Ectodermal cell (in vitro differentiated cells): ENCODE data around the gene MRPS34.

Experiments
- H3K27ac ChIP-seq: 2 replicates; pipeline ENCODE4 v1.7.0; 2013; ENCODE audit warnings: mild to moderate bottlenecking, low read depth, low read length; ENCODE audit not compliant: insufficient read depth, poor library complexity, severe bottlenecking
- H3K27me3 ChIP-seq: 2 replicates; pipeline ENCODE4 v1.7.0; 2013; ENCODE audit warnings: mild to moderate bottlenecking, low read length; ENCODE audit not compliant: insufficient read depth, control insufficient read depth, poor library complexity, severe bottlenecking
- H3K36me3 ChIP-seq: one replicate; pipeline ENCODE4 v1.7.0; 2013; ENCODE audit warnings: low read length; ENCODE audit not compliant: control insufficient read depth, insufficient read depth
- H3K4me1 ChIP-seq: one replicate; pipeline ENCODE4 v1.7.0; 2013; ENCODE audit warnings: low read length; ENCODE audit not compliant: control insufficient read depth, insufficient read depth
- H3K4me3 ChIP-seq: 2 replicates; pipeline ENCODE4 v1.7.0; 2013; ENCODE audit warnings: low read depth, low read length, control low read depth; ENCODE audit not compliant: insufficient read depth
- H3K9me3 ChIP-seq: 2 replicates; pipeline ENCODE4 v1.7.0; 2013; ENCODE audit warnings: mild to moderate bottlenecking, low read length, moderate library complexity; ENCODE audit not compliant: control insufficient read depth
- WGBS, 2 experiments: methylation state at CpG; one replicate each; pipeline ENCODE4 v1.1.7; 2013; ENCODE audit warnings: missing lambda C conversion rate in 2 of 2; 5-methylcytosine and 5-hydroxymethylcytosine counted together

The MRPS34 gene

GRCh38 chr16:1762196-1762878 is 10.6 kb downstream of the MRPS34 start:
- WGBS, 2 experiments, result 93 to 95% methylated on average over 30 of the region's 30 CpGs
- H3K27me3 ChIP-seq, result no peaks in the 10 kb centered on the region
- H3K4me3 ChIP-seq, result no peak overlapping the region
- H3K4me1 ChIP-seq, result peaks cover 5% of the 10 kb centered on the region
- H3K9me3 ChIP-seq, result no peaks in the 10 kb centered on the region
- no peak overlapping the region for H3K27ac ChIP-seq
- peaks cover 22% of the 10 kb centered on the region for H3K36me3 ChIP-seq

- Histone ChIP-seq H3K36me3 (peaks cover 19% of the 10 kb centered on the region), H3K9me3 (no peaks in the 10 kb centered on the region), H3K27ac (no peak overlapping the region), H3K4me3 (no peak overlapping the region), H3K4me1 (peaks cover 5% of the 10 kb centered on the region), H3K27me3 (no peaks in the 10 kb centered on the region)
- 94 to 97% methylated on average over 15 of the region's 15 CpGs for WGBS, 2 experiments
These were observed 11.2 kb downstream of the MRPS34 start for GRCh38 chr16:1761751-1762150.

- H3K27ac ChIP-seq, result no peak overlapping the region
- no peak overlapping the region for H3K4me3 ChIP-seq
- H3K27me3 ChIP-seq, result no peaks in the 10 kb centered on the region
- 95 to 97% methylated on average over 15 of the region's 15 CpGs for WGBS, 2 experiments
- H3K9me3 ChIP-seq, result no peaks in the 10 kb centered on the region
- H3K4me1 ChIP-seq, result peaks cover 5% of the 10 kb centered on the region
- H3K36me3 ChIP-seq, result peaks cover 12% of the 10 kb centered on the region
These were observed 12.0 kb downstream of the MRPS34 start for GRCh38 chr16:1760911-1761310.

GRCh38 chr16:1759511-1759910 is 13.4 kb downstream of the MRPS34 start:
- Histone ChIP-seq H3K9me3 (no peaks in the 10 kb centered on the region), H3K27ac (no peak overlapping the region), H3K27me3 (no peaks in the 10 kb centered on the region), H3K4me1 (peaks cover 5% of the 10 kb centered on the region), H3K36me3 (peaks cover 3% of the 10 kb centered on the region), H3K4me3 (no peak overlapping the region)
- 94 to 95% methylated on average over 21 of the region's 21 CpGs for WGBS, 2 experiments

GRCh38 chr16:1758923-1759322 is 14.0 kb downstream of the MRPS34 start:
- H3K27ac ChIP-seq, result no peak overlapping the region
- no peak overlapping the region for H3K4me3 ChIP-seq
- H3K4me1 ChIP-seq, result peaks cover 5% of the 10 kb centered on the region
- H3K36me3 ChIP-seq, result peaks cover 3% of the 10 kb centered on the region
- WGBS, 2 experiments, result 94% methylated on average over 18 of the region's 18 CpGs
- no peaks in the 10 kb centered on the region for H3K27me3 ChIP-seq
- H3K9me3 ChIP-seq, result no peaks in the 10 kb centered on the region

- H3K4me3 ChIP-seq, result no peak overlapping the region
- no peak overlapping the region for H3K27ac ChIP-seq
- peaks cover 3% of the 10 kb centered on the region for H3K36me3 ChIP-seq
- 93 to 95% methylated on average over 36 to 37 of the region's 37 CpGs for WGBS, 2 experiments
- H3K4me1 ChIP-seq, result peaks cover 3% of the 10 kb centered on the region
- H3K27me3 ChIP-seq, result no peaks in the 10 kb centered on the region
- H3K9me3 ChIP-seq, result no peaks in the 10 kb centered on the region
These were observed 15.0 kb downstream of the MRPS34 start for GRCh38 chr16:1757714-1758461.

- Histone ChIP-seq H3K36me3 (peaks cover 8% of the 10 kb centered on the region), H3K9me3 (no peaks in the 10 kb centered on the region)
- WGBS, 2 experiments, result 94 to 96% methylated on average over 12 of the region's 12 CpGs
These were observed 18.7 kb downstream of the MRPS34 start for GRCh38 chr16:1754204-1754603.

GRCh38 chr16:1752853-1753252 is 20.1 kb downstream of the MRPS34 start:
- H3K9me3 ChIP-seq, result no peaks in the 10 kb centered on the region
- H3K36me3 ChIP-seq, result peaks cover 6% of the 10 kb centered on the region
- 93 to 94% methylated on average over 14 of the region's 14 CpGs for WGBS, 2 experiments
- no peak overlapping the region for H3K27ac ChIP-seq
- H3K27me3 ChIP-seq, result no peaks in the 10 kb centered on the region
- no peak overlapping the region for H3K4me3 ChIP-seq
- no peaks in the 10 kb centered on the region for H3K4me1 ChIP-seq

More at GRCh38 chr16:1754204-1754603, 18.7 kb downstream of the MRPS34 start:
- no peak overlapping the region for H3K4me3 ChIP-seq
- no peaks in the 10 kb centered on the region for H3K4me1 ChIP-seq
- no peaks in the 10 kb centered on the region for H3K27me3 ChIP-seq
- H3K27ac ChIP-seq, result no peak overlapping the region

GRCh38 chr16:1751946-1752345 is 21.0 kb downstream of the MRPS34 start:
- no peak overlapping the region for H3K27ac ChIP-seq
- WGBS, 2 experiments, result 96 to 97% methylated on average over 16 of the region's 16 CpGs
- no peak overlapping the region for H3K4me3 ChIP-seq

More at GRCh38 chr16:1751946-1752345, 21.0 kb downstream of the MRPS34 start:
- no peaks in the 10 kb centered on the region for H3K9me3 ChIP-seq
- H3K27me3 ChIP-seq, result no peaks in the 10 kb centered on the region
- peaks cover 8% of the 10 kb centered on the region for H3K36me3 ChIP-seq
- no peaks in the 10 kb centered on the region for H3K4me1 ChIP-seq
